HG03520 (cell line): Measurements from ENCODE around the gene COL12A1.

ENCODE experiments used
- ATAC-seq: cut with Tn5 transposase; IDR thresholded peaks from one replicate; pipeline ENCODE4 v1.9.1; 2021; ENCODE audit warnings: mild to moderate bottlenecking, moderate library complexity; ENCODE audit not compliant: unreplicated experiment

Gene COL12A1

DNA sequence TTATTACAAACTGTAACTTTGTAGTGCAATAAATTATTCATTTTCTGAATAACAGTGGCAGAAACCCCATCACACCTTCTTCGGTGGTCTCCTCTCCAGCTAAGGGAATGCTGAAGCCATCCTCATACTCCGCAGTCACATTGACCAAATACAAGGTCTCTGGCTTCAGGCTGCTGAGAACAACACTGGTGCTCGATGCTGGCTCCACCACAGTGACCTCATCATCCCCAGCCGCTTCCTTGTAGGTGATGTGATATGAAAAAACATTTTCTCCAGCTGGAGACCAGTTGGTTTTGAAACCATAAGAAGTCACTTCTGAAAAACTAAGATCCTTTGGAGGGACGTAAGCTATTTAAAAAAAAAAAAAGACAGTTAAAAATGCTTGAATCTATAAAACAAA, 25.0 kb downstream of the COL12A1 start:
- no peak for ATAC-seq

DNA sequence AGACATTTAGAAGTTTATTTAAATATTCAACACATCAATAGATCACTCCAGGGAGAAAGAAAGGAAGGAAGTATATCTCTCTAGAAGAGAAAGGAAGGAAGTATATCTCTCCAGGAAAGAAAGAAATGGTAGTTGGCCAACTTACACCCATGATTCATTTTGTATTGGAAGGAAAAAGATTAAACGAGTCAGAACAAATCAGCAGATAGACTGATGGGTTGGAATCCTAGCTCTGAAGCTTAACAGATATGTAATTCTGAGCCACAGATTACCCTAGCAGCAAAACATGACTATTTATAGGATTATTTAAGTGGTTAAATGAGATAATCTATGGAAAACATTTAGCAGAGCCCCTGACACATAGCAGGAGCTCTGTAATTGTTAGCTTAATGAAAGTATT, 27.1 kb downstream of the COL12A1 start:
- no peak for ATAC-seq

- ATAC-seq: no peak
These were observed 29.7 kb downstream of the COL12A1 start for GRCh38 chr6:75176076-75176582.

DNA sequence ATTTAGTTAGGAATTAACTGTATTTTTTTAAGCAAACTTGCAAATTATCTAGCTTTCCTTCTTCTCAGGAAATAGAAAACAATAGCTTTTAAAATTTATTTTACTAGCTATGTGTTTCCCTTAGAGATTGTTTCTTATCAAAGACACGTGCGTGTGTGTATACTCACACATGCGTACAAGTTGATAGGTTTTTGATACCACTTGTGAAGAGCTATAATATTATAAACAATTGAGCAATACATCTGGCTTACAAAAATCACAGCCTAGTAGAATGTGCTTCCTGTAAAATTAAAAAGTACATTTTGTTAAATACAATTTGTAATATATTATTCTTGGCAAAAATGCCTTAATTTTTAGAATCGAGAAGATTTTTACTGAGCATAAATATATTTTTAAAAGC, 33.9 kb downstream of the COL12A1 start:
- ATAC-seq: no peak

- ATAC-seq: no peak
These were observed 34.3 kb downstream of the COL12A1 start for GRCh38 chr6:75171567-75171966.

DNA sequence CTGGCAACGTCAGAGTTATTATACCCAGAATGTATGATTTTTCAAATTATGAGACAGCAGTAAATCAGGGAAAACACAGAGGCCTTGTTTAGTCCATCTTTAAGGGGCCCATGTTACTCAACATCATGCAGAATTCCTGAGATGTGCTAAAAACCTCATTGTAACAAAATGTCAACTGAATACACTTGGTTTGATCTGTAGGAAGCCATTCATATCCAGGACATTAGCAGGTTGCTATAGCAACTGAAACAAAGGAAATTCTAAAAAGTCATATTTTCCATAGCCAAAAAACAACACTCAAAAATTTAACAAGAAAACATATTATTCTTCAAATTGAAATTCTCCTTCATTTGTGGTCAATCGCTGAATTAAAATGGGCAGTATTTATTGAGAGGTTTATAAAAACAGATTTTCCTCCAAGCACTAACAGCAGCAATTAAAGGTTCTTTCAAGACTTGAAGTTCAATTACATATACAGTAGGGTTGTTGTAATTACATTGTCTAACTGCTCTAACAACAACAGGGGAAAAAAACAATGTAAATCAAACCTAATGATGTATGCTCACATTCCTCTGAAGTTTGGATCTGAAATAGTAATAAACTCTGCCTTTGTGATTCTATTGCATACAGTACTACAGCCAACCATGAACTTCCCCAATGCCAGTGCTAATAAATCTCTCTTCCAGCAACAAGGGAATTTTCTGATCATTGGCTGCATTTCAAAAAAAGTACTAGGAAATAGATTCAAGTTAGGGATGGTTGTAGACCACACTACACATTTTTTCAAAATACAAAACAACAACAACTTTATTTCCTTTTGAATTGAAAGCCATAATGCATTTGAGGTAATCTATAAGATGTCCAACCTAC, 34.9 kb downstream of the COL12A1 start:
- no peak for ATAC-seq

GRCh38 chr6:75169689-75170586, 35.9 kb downstream of the COL12A1 start:
- no peak for ATAC-seq

DNA sequence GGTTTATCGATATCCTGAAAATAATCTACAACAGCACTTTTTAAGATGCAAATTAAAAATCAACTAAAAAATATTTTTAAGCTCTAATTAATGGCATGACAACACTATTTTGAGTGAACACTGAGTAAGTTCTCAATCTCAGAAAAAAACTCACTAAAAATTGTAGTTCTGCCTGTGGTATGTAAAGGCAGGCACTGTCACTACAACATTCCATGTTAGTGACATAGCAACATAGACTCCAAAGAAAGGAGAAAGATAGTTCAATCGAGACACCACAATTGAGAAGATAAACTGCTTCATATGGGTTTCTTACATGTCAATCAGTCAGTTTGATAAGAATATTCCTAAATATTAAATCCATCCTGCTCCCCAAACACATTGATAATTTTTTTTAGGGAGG, 38.0 kb downstream of the COL12A1 start:
- no peak for ATAC-seq

GRCh38 chr6:75167325-75167724, 38.5 kb downstream of the COL12A1 start:
- ATAC-seq: no peak

GRCh38 chr6:75166773-75167172, 39.1 kb downstream of the COL12A1 start:
- no peak for ATAC-seq

DNA sequence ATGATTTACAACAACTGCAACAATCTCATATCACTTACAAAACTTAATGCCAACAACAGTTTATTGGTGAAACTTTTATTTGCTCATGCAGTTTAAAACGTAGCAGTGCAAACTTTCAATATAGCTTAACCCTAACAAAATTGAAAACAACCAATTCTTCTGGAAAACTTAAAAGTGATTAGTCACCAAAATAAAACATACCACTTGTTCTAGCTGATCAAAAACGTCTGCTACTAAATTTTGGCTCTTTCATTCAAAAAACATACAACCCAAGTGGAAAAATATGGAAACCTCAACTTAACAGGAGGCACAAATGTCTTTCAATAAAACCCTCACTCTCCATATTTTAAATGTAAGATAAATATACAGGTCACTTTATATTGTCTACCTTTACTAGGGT, 39.6 kb downstream of the COL12A1 start:
- ATAC-seq: no peak

GRCh38 chr6:75158176-75158575, 47.7 kb downstream of the COL12A1 start:
- ATAC-seq: no peak

GRCh38 chr6:75157336-75157735, 48.5 kb downstream of the COL12A1 start:
- no peak for ATAC-seq

DNA sequence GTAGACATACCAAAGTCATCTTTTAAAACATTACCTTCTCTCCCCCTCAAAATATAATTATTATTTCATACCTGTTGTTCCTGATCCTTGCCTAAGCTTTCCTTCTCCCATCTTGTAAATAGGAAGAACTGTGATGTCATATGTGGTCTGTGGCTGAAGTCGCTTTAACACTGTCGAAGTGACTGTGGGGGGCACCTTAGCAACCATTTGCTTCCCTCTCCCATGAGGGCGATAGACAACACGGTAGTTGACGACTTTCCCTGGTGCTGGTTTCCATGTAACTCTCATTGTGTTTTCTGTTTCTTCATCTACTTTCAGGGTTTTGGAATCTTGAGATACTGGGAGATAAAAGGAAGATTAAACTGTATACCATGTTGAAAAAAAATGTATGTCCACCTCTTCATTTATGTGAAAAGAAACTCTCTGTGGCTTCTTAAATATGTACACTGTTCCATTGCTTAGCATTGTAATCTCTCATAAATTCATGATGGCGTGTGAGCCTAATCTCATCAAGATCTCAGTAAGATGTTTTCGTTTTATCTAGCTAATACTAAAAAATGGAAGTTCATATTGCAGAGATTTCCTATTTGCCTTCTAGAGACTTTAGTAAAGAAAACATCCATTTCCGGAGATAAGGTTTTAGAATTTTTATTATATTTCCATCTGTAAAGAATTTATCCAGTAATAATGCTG, 49.5 kb downstream of the COL12A1 start:
- ATAC-seq: no peak

DNA sequence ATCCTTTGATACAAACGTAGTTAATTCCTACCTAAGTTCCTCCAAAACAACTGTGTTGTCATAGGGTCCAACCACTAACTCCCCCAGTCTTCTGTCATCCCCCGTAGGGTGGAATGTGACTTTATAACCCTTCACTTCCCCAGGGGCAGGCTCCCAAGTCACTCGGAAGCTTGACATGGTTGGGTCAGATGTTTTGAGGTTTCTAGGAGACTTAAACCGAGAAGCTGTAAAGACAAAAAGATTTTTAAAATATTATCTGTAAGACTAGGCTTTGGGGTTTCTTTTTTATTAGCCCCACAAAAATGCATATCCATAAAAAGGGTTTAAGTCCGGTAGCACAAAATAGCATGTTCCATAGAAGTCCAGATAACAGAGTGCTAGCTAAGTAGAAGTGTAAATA, 50.2 kb downstream of the COL12A1 start:
- ATAC-seq: no peak

- ATAC-seq: no peak
These were observed 50.9 kb downstream of the COL12A1 start for GRCh38 chr6:75154973-75155372.

GRCh38 chr6:75150685-75151412, 55.0 kb downstream of the COL12A1 start:
- ATAC-seq: no peak

- no peak for ATAC-seq
These were observed 56.2 kb downstream of the COL12A1 start for GRCh38 chr6:75149696-75150095.

DNA sequence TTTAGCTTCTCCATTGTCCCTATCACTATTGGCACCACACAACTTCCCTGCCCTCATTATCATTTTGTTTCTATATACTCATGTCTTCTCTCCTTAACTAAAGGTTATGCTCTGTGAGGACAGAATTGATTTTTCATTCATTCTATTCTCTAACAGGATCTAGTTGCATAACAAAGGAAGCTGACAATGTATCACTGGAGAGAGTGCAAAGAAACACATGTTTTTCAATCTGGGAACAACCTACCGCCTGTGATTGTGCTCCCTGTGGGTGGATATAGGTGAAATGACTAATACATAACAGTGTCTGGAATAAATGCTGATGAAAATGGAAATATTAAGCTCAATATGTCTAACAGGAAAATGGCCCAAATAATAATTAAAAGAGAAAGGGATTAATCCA, 56.6 kb downstream of the COL12A1 start:
- no peak for ATAC-seq

- ATAC-seq: peak; percentile 99
These were observed 58.3 kb downstream of the COL12A1 start for GRCh38 chr6:75147512-75147911.
